ENCODE data around the gene ATP5F1D.

Gene ATP5F1D

GRCh38 chr19:1270854-1271527 is 29.4 kb downstream of the ATP5F1D start:
- no peak for DNase-seq (ENCODE audit: low read depth)

DNA sequence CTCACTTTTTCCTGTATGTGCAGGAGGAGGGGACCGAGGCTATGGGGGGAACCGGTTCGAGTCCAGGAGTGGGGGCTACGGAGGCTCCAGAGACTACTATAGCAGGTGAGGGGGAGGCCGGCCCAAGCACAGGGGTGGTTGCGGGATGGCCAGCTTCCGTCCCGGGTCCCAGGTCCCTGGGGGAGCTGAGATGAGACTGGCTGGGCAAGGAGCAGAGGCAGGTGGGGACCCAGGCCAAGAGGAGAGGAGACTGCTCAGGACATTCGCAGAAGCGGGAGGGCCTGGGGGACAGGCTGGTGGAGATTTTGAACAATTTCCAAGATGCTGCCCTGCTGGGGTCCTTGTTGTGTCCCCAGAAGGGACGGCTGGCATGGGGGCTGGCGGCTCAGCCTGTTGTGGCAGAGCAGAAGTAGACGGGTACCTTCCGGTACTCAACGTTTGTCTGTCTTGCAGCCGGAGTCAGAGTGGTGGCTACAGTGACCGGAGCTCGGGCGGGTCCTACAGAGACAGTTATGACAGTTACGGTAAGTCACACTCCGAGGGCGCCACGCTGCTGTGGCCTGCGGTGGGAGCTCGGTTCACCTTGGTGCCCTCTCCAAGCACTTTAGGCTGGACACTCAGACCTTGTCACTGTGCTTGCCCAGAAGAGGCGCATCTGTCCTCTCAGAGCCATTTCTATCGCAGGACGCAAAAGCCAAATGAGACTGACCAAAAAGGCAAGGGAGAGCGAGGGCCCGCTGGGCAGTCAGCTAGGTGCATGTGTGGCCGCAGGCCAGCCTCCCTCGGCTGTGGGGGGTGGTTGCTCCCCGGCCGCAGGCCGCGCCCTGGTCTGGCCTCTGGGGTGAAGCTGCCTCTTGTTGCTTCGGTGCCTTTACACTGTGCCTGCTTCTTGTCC is 30.2 kb downstream of the ATP5F1D start:
- no peak for DNase-seq (ENCODE audit: low read depth)

GRCh38 chr19:1272423-1273262 is 31.1 kb downstream of the ATP5F1D start:
- DNase-seq (ENCODE audit: low read depth): no peak

- DNase-seq (ENCODE audit: low read depth): no peak
These were observed 31.9 kb downstream of the ATP5F1D start for GRCh38 chr19:1273263-1274041.

GRCh38 chr19:1274081-1274851 is 32.7 kb downstream of the ATP5F1D start:
- no peak for DNase-seq (ENCODE audit: low read depth)

- DNase-seq (ENCODE audit: low read depth): no peak
These were observed 33.3 kb downstream of the ATP5F1D start for GRCh38 chr19:1274852-1275259.

- DNase-seq (ENCODE audit: low read depth): peak; percentile 96
These were observed 33.9 kb downstream of the ATP5F1D start, which contains the start of gene FAM174C for GRCh38 chr19:1275260-1275975. FAM174C (plus strand) TSS chr19:1275530; CDS start chr19:1275550, 20 bp downstream.

DNA sequence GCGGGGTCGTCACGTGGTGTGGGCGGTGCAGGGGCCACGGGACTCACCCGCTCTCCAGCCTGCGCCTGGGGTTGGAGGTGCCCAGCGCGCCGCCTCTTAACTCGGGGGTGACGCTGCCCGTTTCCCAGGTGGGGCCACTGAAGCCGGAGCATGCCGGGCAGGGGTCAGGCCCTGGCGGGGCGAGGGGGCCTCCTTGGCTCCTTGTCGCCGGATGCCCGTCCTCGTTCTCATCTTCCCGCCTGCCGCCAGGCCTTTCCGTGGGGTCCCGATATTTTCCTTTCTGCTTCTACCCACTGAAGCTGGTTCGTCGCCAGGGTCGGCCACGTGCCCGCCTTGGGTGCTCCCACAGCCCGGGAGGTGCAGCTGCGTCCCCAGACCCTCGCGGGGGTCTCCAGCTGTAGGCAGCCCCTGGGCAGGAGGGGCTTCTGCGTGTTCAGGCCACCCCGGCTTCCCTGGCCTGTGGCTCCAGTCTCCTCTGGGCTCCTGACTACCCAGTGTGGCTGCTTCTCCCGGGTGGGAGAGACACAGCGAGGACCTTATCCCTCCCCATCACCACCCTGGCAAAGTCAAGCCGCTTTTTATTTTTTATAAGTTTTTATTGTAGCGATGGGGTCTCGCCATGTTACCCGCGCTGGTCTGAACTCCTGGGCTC is 34.6 kb downstream of the ATP5F1D start:
- DNase-seq (ENCODE audit: low read depth): no peak

DNA sequence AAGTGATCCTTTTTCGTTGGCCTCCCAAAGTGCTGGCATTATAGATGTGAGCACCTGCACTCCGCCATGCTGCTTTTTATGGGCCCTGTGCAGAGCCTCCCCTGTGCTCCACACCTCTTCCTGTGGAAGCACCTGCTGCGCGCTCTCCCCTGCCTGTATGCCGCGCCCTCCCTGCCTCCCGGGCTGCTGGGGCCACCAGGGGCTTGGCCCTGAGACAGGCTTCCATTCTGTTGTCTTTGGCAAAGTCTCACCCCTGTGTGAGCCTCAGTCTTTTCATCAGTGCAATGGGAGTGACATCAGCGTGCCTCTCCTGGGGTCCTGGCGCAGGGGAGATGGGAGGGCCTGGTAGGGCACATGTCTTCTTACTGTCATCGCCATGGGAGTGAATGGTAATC is 35.1 kb downstream of the ATP5F1D start:
- DNase-seq (ENCODE audit: low read depth): no peak

- DNase-seq (ENCODE audit: low read depth): no peak
These were observed 35.5 kb downstream of the ATP5F1D start for GRCh38 chr19:1277061-1277460.

DNA sequence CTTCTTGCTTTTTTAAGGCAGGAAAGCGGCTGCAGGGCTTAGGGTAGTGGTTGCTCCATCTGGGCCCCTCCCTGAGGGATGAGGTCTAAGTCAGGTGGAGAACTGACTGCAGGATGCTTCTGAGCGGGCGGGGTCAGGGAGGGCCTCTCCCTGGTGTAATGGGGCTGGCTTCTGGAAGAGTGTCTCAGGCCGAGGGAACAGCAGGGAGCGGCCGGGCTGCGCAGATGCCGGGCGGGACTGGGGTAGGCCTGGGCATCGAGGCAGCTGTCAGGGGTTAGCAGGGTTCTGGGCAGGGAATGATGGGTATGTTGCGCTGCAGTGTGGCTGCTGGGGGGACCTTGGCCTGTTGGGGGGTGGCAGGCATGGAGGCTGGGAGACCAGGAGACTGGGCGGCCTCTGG is 36.5 kb downstream of the ATP5F1D start:
- DNase-seq (ENCODE audit: low read depth): no peak

- DNase-seq (ENCODE audit: low read depth): no peak
These were observed 37.4 kb downstream of the ATP5F1D start for GRCh38 chr19:1278713-1279660.

DNA sequence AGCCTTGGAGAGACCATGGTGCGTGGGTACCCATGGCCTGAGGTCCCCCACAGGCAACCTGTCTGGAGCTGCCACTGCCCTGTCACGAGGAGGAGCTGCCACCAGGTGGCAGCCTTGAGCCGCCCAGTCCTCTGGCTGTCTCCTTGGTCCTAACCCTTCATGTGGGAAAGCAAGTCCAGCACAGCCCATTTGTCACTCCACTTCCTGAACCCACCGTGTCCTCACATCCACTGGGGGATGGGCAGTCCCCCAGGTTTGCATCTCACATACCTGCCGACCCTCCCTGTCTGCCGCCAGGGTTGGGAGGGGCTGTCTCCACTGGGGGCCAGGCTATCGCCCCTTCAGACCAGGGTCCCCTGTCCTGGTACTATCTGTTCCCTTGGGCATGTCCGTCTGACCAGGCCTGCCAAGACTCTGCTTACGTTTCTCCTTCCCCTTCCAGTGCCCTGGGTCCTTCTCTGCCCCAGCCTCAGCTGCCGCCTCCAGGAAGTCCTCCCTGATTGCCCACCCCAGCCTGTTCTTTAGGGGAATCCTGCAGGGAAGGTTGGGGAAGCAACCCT is 38.3 kb downstream of the ATP5F1D start:
- peak; percentile 84 for DNase-seq (ENCODE audit: low read depth)

GRCh38 chr19:1280636-1281568 is 39.4 kb downstream of the ATP5F1D start:
- no peak for DNase-seq (ENCODE audit: low read depth)

DNA sequence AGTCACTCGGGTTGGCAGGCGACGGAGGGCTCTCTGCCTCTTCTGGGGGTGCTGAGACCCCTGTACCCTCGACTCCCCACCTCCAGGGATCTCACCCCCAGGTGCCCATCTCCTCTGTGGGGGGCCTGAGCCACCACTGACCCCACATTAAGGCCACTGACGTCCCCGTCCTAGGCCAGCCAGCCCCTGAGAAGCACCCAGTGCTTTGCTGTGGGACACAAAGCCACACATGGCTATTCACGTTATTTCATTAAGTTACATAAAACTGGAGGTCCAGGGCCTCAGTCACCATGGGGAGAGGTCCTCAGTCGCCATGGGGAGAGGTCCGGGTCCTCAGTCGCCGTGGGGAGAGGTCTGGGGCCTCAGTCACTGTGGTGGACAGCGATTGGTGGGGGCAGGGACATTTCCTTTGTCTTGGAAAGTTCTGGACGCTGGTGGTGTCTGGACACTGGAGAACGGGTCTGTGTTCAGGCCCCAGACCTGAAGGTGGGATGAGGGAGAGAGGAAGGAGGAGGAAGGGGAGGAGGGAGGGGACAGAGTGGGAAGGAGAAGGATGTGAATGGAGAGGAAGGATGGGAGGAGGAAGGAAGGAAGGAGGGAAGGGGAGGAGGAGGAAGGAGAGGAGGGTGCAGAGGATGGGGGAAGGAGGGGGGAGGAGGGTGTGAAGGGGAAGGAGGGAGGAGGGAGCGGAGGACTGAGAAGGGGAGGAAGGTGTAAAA is 40.2 kb downstream of the ATP5F1D start:
- DNase-seq (ENCODE audit: low read depth): no peak

GRCh38 chr19:1282588-1283206 is 41.1 kb downstream of the ATP5F1D start:
- no peak for DNase-seq (ENCODE audit: low read depth)
